Measurements from ENCODE around the gene G3BP2. TPM values are rescaled to one million over a fixed set of nuclear protein-coding genes. Genes with fewer than 3 reads are reported as not detected.

The G3BP2 gene
- total and polyA plus RNA-seq, 2 of the 8 experiments (the other 6 are each of a cell fraction or from before 2014, with no cell fraction given): 83.7 to 378 TPM

DNA sequence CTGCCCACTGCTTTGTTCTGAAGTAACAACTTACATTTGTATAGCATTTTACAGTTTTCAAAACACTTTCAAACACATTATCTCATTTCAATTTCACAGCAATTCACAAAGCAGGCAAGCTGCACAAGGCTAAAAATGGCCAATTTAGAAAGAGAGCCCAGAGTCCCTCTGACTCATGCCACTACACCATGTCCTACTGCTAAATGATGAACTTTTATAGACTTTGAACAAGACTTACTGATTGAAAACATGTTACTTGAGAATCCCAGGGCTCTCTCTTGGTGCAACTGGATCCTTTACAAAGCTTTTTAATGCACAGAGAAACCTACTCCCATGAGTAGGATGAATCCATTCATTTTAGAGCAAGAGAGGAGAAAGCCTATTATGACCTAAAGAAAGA, 5.8 kb upstream of the G3BP2 start:
- H2BK120ac ChIP-seq (replicated peaks; ENCODE audit: low read depth, low read length): no peak overlapping the region
- peaks cover 4 to 56% of the 10 kb centered on the region in 2 experiments; a peak in 3 of 4 replicates for H3K79me2 ChIP-seq (ENCODE audit: control insufficient read depth in 1 of 2, insufficient read depth in 2 of 2, low read length in 2 of 2)
- no peak overlapping the region for H3K9ac ChIP-seq (replicated peaks in 1 of 4; ENCODE audit: extremely low read depth in 1 of 4, low read depth in 3 of 4, low read length in 3 of 4)
- DNase-seq (ENCODE audit: low read depth in 1 of 2, low spot score in 2 of 2): no peak
- no peak overlapping the region for H2AFZ ChIP-seq (ENCODE audit: low read length)
- CTCF ChIA-PET (ENCODE audit: partially characterized antibody): interaction anchor here (1.5 kb wide), 1 partner anchor 26 kb away, joined by 4 read pairs; no protein-coding TSS in a partner anchor
- POLR2A ChIA-PET (ENCODE audit: partially characterized antibody): interaction anchor here (0.6 to 0.7 kb wide), 2 partner anchors 15 to 20 kb away, joined by 3 read pairs; no protein-coding TSS in a partner anchor
- no peaks in the 10 kb centered on the region for H3K27me3 ChIP-seq (replicated peaks in 1 of 4; ENCODE audit: control insufficient read depth in 3 of 4, extremely low read depth in 1 of 4, insufficient read depth in 3 of 4, low read length in 3 of 4)
- H2BK12ac ChIP-seq (ENCODE audit: low read depth, low read length): no peak overlapping the region
- H2BK20ac ChIP-seq (ENCODE audit: low read length): no peak overlapping the region
- H3K79me1 ChIP-seq (ENCODE audit: low read depth, low read length): peaks cover 5% of the 10 kb centered on the region
- H2AK5ac ChIP-seq (ENCODE audit: low read depth, low read length): no peak overlapping the region
- H3K4ac ChIP-seq (replicated peaks; ENCODE audit: insufficient read length, low read depth, low read length): no peak overlapping the region
- no peak overlapping the region for H4K5ac ChIP-seq (ENCODE audit: insufficient read length, low read depth, low read length)
- no peak overlapping the region for H4K91ac ChIP-seq (replicated peaks; ENCODE audit: insufficient read length, low read length)
- no peak overlapping the region for H3K27ac ChIP-seq (ENCODE audit: low read depth, low read length)
- no peak overlapping the region for H3K23ac ChIP-seq (ENCODE audit: insufficient read length)
- peaks cover 3 to 9% (median 6%) of the 10 kb centered on the region in 4 experiments for H3K4me1 ChIP-seq (replicated peaks in 1 of 4; ENCODE audit: control insufficient read depth in 3 of 4, insufficient read depth in 4 of 4, low read length in 3 of 4)
- no peak overlapping the region for H2BK15ac ChIP-seq (ENCODE audit: low read length)
- H3K9me3 ChIP-seq (ENCODE audit: insufficient read depth in 2 of 2, low read depth in 1 of 2, low read length in 1 of 2): no peaks in the 10 kb centered on the region
- no peak overlapping the region for H3K56ac ChIP-seq (replicated peaks; ENCODE audit: insufficient read length, low read depth, low read length)
- no peak for TF ChIP-seq SIRT6 (IDR thresholded peaks at IDR 0.05; ENCODE audit: low read length)
- no peak overlapping the region for H4K8ac ChIP-seq (ENCODE audit: extremely low read depth, insufficient read depth, low read length)
- no peak overlapping the region for H3K18ac ChIP-seq (ENCODE audit: extremely low read depth, low read length)
- FAIRE-seq: no peak
- no peaks in the 10 kb centered on the region for H3K23me2 ChIP-seq (ENCODE audit: low read depth, low read length)
- no peak overlapping the region for H3K14ac ChIP-seq (ENCODE audit: insufficient read length)
- H4K20me1 ChIP-seq (replicated peaks in 1 of 2; ENCODE audit: control insufficient read depth in 1 of 2, insufficient read depth in 2 of 2, low read length in 2 of 2): peaks cover 0 to 2% of the 10 kb centered on the region in 2 experiments
- peaks cover 0 to 4% (median 2%) of the 10 kb centered on the region in 4 experiments; a peak in 3 of 8 replicates for H3K36me3 ChIP-seq (ENCODE audit: control insufficient read depth in 2 of 4, insufficient read depth in 4 of 4, low read length in 3 of 4)
- no peak overlapping the region for H3K4me2 ChIP-seq (ENCODE audit: insufficient read depth in 1 of 2, low read depth in 2 of 2, low read length in 2 of 2)
- H3K4me3 ChIP-seq (ENCODE audit: extremely low read depth in 1 of 4, insufficient read depth in 2 of 4, low read depth in 3 of 4, low read length in 4 of 4): no peak overlapping the region
- no peak overlapping the region for H2BK5ac ChIP-seq (ENCODE audit: low read depth, low read length)
